ENCODE data around the gene LTV1. TPM values are rescaled to one million over a fixed set of nuclear protein-coding genes. Genes with fewer than 3 reads are reported as not detected.
"Not testable (repeated sequence)": the region's sequence is repeated elsewhere in the genome, so short reads cannot be mapped to it uniquely, and the experiment has no call there.

Gene LTV1
- total RNA-seq, 1 experiment from 2014 or later: 18.3 TPM

DNA sequence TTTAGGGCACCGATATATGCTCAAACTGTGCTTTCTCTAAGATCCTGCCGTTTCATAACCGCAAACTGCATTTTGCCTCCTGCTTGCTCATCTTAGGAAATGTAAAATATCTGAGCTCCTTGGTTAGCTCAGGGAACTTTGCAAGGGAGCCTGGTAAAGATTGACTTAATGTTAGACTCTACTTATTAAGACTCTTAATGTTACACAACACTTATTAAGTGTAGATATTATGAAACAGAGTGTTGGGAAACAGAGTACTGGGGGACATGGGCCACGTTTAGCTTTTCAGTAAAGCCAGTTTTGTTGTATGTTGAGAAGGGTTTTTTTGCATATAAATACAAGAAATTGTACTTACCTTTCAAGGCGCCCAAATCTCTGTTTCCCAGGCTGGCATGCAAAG, 1.9 kb downstream of the LTV1 start:
- Histone ChIP-seq H3F3A (ENCODE audit: insufficient read depth, low read depth) (no peaks in the 10 kb centered on the region), H3K4me2 (no peak overlapping the region; the same call in 1 of the 2 replicates), H3K4me3 (0 out of 2 replicates have a peak overlapping the region, but pooled peaks have one; percentile 94), H3K27me3 (ENCODE audit: insufficient read depth, low read depth) (no peaks in the 10 kb centered on the region), H2AFZ (no peak overlapping the region), H3K9me2 (ENCODE audit: insufficient read depth) (no peaks in the 10 kb centered on the region), H4K20me1 (ENCODE audit: insufficient read depth) (0 out of 2 replicates have a peak, but pooled peaks cover 9% of the 10 kb centered on the region), H3K27ac (no peak overlapping the region), H3K4me1 (replicated peaks; ENCODE audit: insufficient read depth) (peaks cover 17% of the 10 kb centered on the region; the same call in 1 of the 2 replicates), H3K36me3 (ENCODE audit: low read depth) (peaks cover 40% of the 10 kb centered on the region), H3K9me3 (ENCODE audit: insufficient read depth, low read depth) (no peaks in the 10 kb centered on the region), H3K79me2 (ENCODE audit: low read depth) (peaks cover 29% of the 10 kb centered on the region)
- TF ChIP-seq EZH2 (IDR thresholded peaks at IDR 0.05; ENCODE audit: low read depth): no peak
- TF ChIP-seq, protein P1, sequence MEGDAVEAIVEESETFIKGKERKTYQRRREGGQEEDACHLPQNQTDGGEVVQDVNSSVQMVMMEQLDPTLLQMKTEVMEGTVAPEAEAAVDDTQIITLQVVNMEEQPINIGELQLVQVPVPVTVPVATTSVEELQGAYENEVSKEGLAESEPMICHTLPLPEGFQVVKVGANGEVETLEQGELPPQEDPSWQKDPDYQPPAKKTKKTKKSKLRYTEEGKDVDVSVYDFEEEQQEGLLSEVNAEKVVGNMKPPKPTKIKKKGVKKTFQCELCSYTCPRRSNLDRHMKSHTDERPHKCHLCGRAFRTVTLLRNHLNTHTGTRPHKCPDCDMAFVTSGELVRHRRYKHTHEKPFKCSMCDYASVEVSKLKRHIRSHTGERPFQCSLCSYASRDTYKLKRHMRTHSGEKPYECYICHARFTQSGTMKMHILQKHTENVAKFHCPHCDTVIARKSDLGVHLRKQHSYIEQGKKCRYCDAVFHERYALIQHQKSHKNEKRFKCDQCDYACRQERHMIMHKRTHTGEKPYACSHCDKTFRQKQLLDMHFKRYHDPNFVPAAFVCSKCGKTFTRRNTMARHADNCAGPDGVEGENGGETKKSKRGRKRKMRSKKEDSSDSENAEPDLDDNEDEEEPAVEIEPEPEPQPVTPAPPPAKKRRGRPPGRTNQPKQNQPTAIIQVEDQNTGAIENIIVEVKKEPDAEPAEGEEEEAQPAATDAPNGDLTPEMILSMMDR (conservative IDR thresholded peaks at IDR 0.05): no peak
- DNase-seq: no peak
- POLR2A ChIA-PET (ENCODE audit: unreplicated experiment): no interaction called here
- BruUV-seq (replicated peaks): no TSS peak
- CTCF ChIA-PET: no interaction called here
- intact Hi-C loops (cut with micrococcal nuclease; ENCODE audit: unreplicated experiment): no loop called here

DNA sequence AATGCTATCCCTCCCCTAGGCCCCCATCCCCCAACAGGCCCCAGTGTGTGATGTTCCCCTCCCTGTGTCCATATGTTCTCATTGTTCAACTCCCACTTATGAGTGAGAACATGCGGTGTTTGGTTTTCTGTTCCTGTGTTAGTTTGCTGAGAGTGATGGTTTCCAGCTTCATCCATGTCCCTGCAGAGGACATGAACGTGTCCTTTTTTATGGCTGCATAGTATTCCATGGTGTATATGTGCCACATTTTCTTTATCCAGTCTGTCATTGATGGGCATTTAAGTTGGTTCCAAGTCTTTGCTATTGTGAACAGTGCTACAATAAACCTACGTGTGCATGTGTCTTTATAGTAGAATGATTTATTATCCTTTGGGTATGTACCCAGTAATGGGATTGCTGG, 8.6 kb downstream of the LTV1 start:
- H3K4me3 ChIP-seq; H3K9me2 ChIP-seq (ENCODE audit: insufficient read depth); H3K27me3 ChIP-seq (ENCODE audit: insufficient read depth, low read depth); POLR2A ChIA-PET (ENCODE audit: unreplicated experiment); H2AFZ ChIP-seq; H3K4me1 ChIP-seq (replicated peaks; ENCODE audit: insufficient read depth); H3K27ac ChIP-seq; CTCF ChIA-PET; BruUV-seq (replicated peaks); intact Hi-C loops (cut with micrococcal nuclease; ENCODE audit: unreplicated experiment); H3K9me3 ChIP-seq (ENCODE audit: insufficient read depth, low read depth); DNase-seq; H3F3A ChIP-seq (ENCODE audit: insufficient read depth, low read depth); H3K4me2 ChIP-seq: not testable (repeated sequence)
- Histone ChIP-seq H4K20me1 (ENCODE audit: insufficient read depth) (0 out of 2 replicates have a peak, but pooled peaks cover 12% of the 10 kb centered on the region), H3K79me2 (ENCODE audit: low read depth) (peaks cover 14% of the 10 kb centered on the region), H3K36me3 (ENCODE audit: low read depth) (peaks cover 54% of the 10 kb centered on the region)

DNA sequence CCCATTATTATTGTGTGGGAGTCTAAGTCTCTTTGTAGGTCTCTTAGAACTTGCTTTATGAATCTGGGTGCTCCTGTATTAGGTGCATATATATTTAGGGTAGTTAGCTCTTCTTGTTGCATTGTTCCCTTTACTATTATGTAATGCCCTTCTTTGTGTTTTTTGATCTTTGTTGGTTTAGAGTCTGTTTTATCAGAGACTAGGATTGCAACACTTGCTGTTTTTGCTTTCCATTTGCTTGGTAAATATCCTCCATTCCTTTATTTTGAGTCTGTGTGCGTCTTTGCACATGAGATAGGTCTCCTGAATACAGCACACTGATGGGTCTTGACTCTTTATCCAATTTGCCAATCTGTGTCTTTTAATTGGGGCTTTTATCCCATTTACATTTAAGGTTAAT, 11.9 kb downstream of the LTV1 start:
- POLR2A ChIA-PET (ENCODE audit: unreplicated experiment); CTCF ChIA-PET; intact Hi-C loops (cut with micrococcal nuclease; ENCODE audit: unreplicated experiment); H3K9me3 ChIP-seq (ENCODE audit: insufficient read depth, low read depth); H3F3A ChIP-seq (ENCODE audit: insufficient read depth, low read depth); H4K20me1 ChIP-seq (ENCODE audit: insufficient read depth); H3K27ac ChIP-seq; H3K9me2 ChIP-seq (ENCODE audit: insufficient read depth); BruUV-seq (replicated peaks); H3K4me3 ChIP-seq; H3K4me1 ChIP-seq (replicated peaks; ENCODE audit: insufficient read depth); H3K27me3 ChIP-seq (ENCODE audit: insufficient read depth, low read depth); H2AFZ ChIP-seq; H3K4me2 ChIP-seq; DNase-seq: not testable (repeated sequence)
- peaks cover 66% of the 10 kb centered on the region for H3K36me3 ChIP-seq (ENCODE audit: low read depth)
- peaks cover 10% of the 10 kb centered on the region for H3K79me2 ChIP-seq (ENCODE audit: low read depth)

DNA sequence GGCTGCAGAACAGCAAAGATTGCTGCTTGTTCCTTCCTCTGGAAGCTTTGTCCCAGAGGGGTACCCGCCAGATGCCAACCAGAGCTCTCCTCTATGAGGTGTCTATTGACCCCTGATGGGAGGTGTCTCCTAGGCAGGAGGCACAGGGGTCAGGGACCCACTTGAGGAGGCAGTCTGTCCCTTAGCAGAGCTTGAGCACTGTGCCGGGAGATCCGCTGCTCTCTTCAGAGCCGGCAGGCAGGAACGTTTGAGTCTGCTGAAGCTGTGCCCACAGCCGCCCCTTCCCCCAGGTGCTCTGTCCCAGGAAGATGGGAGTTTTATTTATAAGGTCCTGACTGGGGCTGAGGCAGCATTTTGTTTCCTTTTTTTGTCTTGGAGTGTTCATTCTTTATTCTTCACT, 13.6 kb downstream of the LTV1 start:
- DNase-seq; H3K4me1 ChIP-seq (replicated peaks; ENCODE audit: insufficient read depth); H3K27ac ChIP-seq; intact Hi-C loops (cut with micrococcal nuclease; ENCODE audit: unreplicated experiment); CTCF ChIA-PET; H3K9me2 ChIP-seq (ENCODE audit: insufficient read depth); H4K20me1 ChIP-seq (ENCODE audit: insufficient read depth); H3K4me3 ChIP-seq; H3K27me3 ChIP-seq (ENCODE audit: insufficient read depth, low read depth); POLR2A ChIA-PET (ENCODE audit: unreplicated experiment); H2AFZ ChIP-seq; H3K9me3 ChIP-seq (ENCODE audit: insufficient read depth, low read depth); H3K79me2 ChIP-seq (ENCODE audit: low read depth); BruUV-seq (replicated peaks); H3F3A ChIP-seq (ENCODE audit: insufficient read depth, low read depth); H3K4me2 ChIP-seq: not testable (repeated sequence)
- peaks cover 59% of the 10 kb centered on the region for H3K36me3 ChIP-seq (ENCODE audit: low read depth)

GRCh38 chr6:143857651-143858050, 14.5 kb downstream of the LTV1 start:
- Histone ChIP-seq H3F3A (ENCODE audit: insufficient read depth, low read depth) (no peaks in the 10 kb centered on the region), H3K4me2 (no peak overlapping the region), H3K36me3 (ENCODE audit: low read depth) (peaks cover 62% of the 10 kb centered on the region), H2AFZ (no peak overlapping the region), H3K9me3 (ENCODE audit: insufficient read depth, low read depth) (no peaks in the 10 kb centered on the region), H3K4me1 (replicated peaks; ENCODE audit: insufficient read depth) (no peaks in the 10 kb centered on the region), H4K20me1 (ENCODE audit: insufficient read depth) (no peaks in the 10 kb centered on the region), H3K27ac (no peak overlapping the region), H3K4me3 (no peak overlapping the region), H3K79me2 (ENCODE audit: low read depth) (no peaks in the 10 kb centered on the region; the same call in 1 of the 2 replicates), H3K9me2 (ENCODE audit: insufficient read depth) (no peaks in the 10 kb centered on the region), H3K27me3 (ENCODE audit: insufficient read depth, low read depth) (no peaks in the 10 kb centered on the region)
- ChIA-PET CTCF (no interaction called here), POLR2A (ENCODE audit: unreplicated experiment) (no interaction called here)
- intact Hi-C loops (cut with micrococcal nuclease; ENCODE audit: unreplicated experiment): no loop called here
- no peak for TF ChIP-seq EZH2 (IDR thresholded peaks at IDR 0.05; ENCODE audit: low read depth)
- TF ChIP-seq, protein P1 (conservative IDR thresholded peaks at IDR 0.05): no peak
- DNase-seq: no peak
- no TSS peak for BruUV-seq (replicated peaks)

Data from PC-9 (cell line).